Lung (tissue), 12 donors: ENCODE results near the gene NUDT1. TPM values are rescaled to one million over a fixed set of nuclear protein-coding genes. Genes with fewer than 3 reads are reported as not detected.

Experiments used
- ATAC-seq: fragments of 200-7000 bp; cut with Tn5 transposase; one replicate; pipeline ENCODE4 v1.9.1; 2020; ENCODE audit warnings: moderate number of reproducible peaks; ENCODE audit not compliant: insufficient read depth, low FRiP score
- DNase-seq, 3 donors: peaks; one replicate each; pipeline ENCODE4 v3.0.0-alpha.2; 2013 to 2017
- H3K27ac ChIP-seq, 2 donors: one replicate each; pipeline ENCODE4 v1.5.1; 2013; ENCODE audit warnings: mild to moderate bottlenecking in 2 of 2, moderate library complexity in 2 of 2, control low read depth in 1 of 2, inconsistent platforms in 1 of 2, low read depth in 1 of 2, low read length in 1 of 2
- H3K27me3 ChIP-seq, 3 donors: one replicate each; pipeline ENCODE4 v1.5.1; 2013; ENCODE audit warnings: low read length in 2 of 3; ENCODE audit not compliant: control insufficient read depth in 3 of 3, insufficient read depth in 3 of 3
- H3K36me3 ChIP-seq, 4 donors: one replicate each; pipeline ENCODE4 v1.5.1; 2013; ENCODE audit warnings: low read length in 4 of 4, mild to moderate bottlenecking in 1 of 4, moderate library complexity in 1 of 4; ENCODE audit not compliant: control insufficient read depth in 4 of 4, insufficient read depth in 4 of 4
- H3K4me1 ChIP-seq, 5 donors: one replicate each; pipeline ENCODE4 v1.5.1; 2013; ENCODE audit warnings: low read length in 5 of 5, mild to moderate bottlenecking in 2 of 5, moderate library complexity in 1 of 5; ENCODE audit not compliant: control insufficient read depth in 5 of 5, insufficient read depth in 5 of 5
- H3K4me3 ChIP-seq: one replicate; pipeline ENCODE4 v1.5.1; 2013; ENCODE audit warnings: mild to moderate bottlenecking, control low read depth, moderate library complexity
- H3K9ac ChIP-seq, 2 donors: one replicate each; pipeline ENCODE4 v1.5.1; 2013; ENCODE audit warnings: low read length in 2 of 2, control low read depth in 1 of 2; ENCODE audit not compliant: insufficient read depth in 1 of 2
- H3K9me3 ChIP-seq, 4 donors: one replicate each; pipeline ENCODE4 v1.5.1; 2013; ENCODE audit warnings: low read length in 3 of 4, mild to moderate bottlenecking in 1 of 4, moderate library complexity in 1 of 4; ENCODE audit not compliant: control insufficient read depth in 4 of 4, insufficient read depth in 3 of 4
- CTCF ChIP-seq: IDR thresholded peaks from 2 replicates; pipeline ENCODE4 v1.5.1; 2012; ENCODE audit warnings: mild to moderate bottlenecking; ENCODE audit errors: control extremely low read depth, extremely low read depth
- WGBS, 2 donors: extraction: QIAGEN DNeasy Blood & Tissue Kit; methylation state at CpG; one replicate each; pipeline ENCODE4 v1.1.7; 2013; 5-methylcytosine and 5-hydroxymethylcytosine counted together
- polyA plus RNA-seq, 2 donors: library from polyadenylated mRNA; stranded (reverse); fragments of 200-250 nt; gene quantifications; one replicate each; pipeline ENCODE4 v1.2.1, GENCODE V29; 2013
- total RNA-seq, 2 donors: library from RNA; depleted of rRNA in 1 of 2; stranded (reverse); fragments of >200 nt in 1 of 2; gene quantifications; one replicate each; pipeline ENCODE4 v1.2.1, GENCODE V29; 2014 to 2021
- donor health status: control.
- donor health status: control.
- donor health status: Bipolar disorder and iron deficiency.
- donor health status: healthy.
- donor health status: DM: yes; HTN: yes; CAD: no.

The NUDT1 gene
- total and polyA plus RNA-seq, 4 donors, result 9.3 to 24.7 (median 18.5) TPM

GRCh38 chr7:2248984-2249694 is 7.1 kb downstream of the NUDT1 start:
- DNase-seq (peak in 2 of 3 donors; percentile 23 to 40), ATAC-seq (peak; percentile 56)
- no peaks in the 10 kb centered on the region for H3K9me3 ChIP-seq
- 23 to 46% methylated on average over 24 of the region's 24 CpGs for WGBS, 2 donors
- peaks cover 0 to 7% (median 0%) of the 10 kb centered on the region in 5 donors for H3K4me1 ChIP-seq
- TF ChIP-seq CTCF, result no peak
- peak overlapping the region in 1 of 2 donors; percentile 55 for H3K9ac ChIP-seq
- no peak overlapping the region for H3K4me3 ChIP-seq
- peaks cover 0 to 9% (median 2%) of the 10 kb centered on the region in 4 donors for H3K36me3 ChIP-seq
- no peak overlapping the region for H3K27ac ChIP-seq
- no peaks in the 10 kb centered on the region for H3K27me3 ChIP-seq

- ATAC-seq (no peak), DNase-seq (no peak)
- H3K4me1 ChIP-seq, result peaks cover 0 to 7% (median 0%) of the 10 kb centered on the region in 5 donors
- no peak for TF ChIP-seq CTCF
- no peak overlapping the region for H3K4me3 ChIP-seq
- no peaks in the 10 kb centered on the region for H3K27me3 ChIP-seq
- H3K9me3 ChIP-seq, result no peaks in the 10 kb centered on the region
- 85 to 90% methylated on average over 27 of the region's 27 CpGs for WGBS, 2 donors
- no peak overlapping the region for H3K27ac ChIP-seq
- peaks cover 0 to 15% (median 1%) of the 10 kb centered on the region in 4 donors for H3K36me3 ChIP-seq
- no peak overlapping the region for H3K9ac ChIP-seq
These were observed 7.8 kb downstream of the NUDT1 start for GRCh38 chr7:2249744-2250323.

- Histone ChIP-seq H3K27ac (no peak overlapping the region), H3K9ac (no peak overlapping the region), H3K4me3 (no peak overlapping the region), H3K36me3 (peaks cover 0 to 28% (median 1%) of the 10 kb centered on the region in 4 donors), H3K4me1 (peaks cover 0 to 7% (median 0%) of the 10 kb centered on the region in 5 donors), H3K9me3 (no peaks in the 10 kb centered on the region), H3K27me3 (no peaks in the 10 kb centered on the region)
- 85 to 90% methylated on average over 10 of the region's 10 CpGs for WGBS, 2 donors
- no peak for TF ChIP-seq CTCF
- no peak for DNase-seq
- no peak for ATAC-seq
These were observed 9.4 kb downstream of the NUDT1 start for GRCh38 chr7:2251381-2251780.
